ENCODE results near the gene FAM168A. TPM values are rescaled to one million over a fixed set of nuclear protein-coding genes. Genes with fewer than 3 reads are reported as not detected.
A peak's percentile ranks its signal among the peaks of the same experiment; 100 is the strongest.

FAM168A gene
- total RNA-seq, 1 experiment from 2014 or later: 30.4 TPM

DNA sequence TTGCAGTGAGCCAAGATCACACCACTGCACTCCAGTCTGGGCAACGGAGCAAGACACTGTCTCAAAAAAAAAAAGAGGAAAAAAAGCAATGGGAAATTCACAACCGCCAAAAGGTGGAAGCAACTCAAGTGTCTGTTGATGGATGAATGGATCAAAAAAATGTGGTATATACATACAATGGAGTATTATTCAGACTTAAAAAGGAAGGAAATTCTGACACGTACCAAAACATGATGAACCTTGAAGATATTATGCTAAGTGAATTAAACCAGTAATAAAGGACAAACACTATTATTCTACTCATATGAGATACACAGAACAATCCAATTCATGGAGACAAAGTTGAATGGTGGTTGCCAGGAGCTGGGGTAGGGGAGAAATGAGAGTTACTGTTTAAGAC, 40.9 kb downstream of the FAM168A start:
- DNase-seq (ENCODE audit: low read depth): no peak

GRCh38 chr11:73555615-73556014, 42.3 kb downstream of the FAM168A start:
- no peak for DNase-seq (ENCODE audit: low read depth)

DNA sequence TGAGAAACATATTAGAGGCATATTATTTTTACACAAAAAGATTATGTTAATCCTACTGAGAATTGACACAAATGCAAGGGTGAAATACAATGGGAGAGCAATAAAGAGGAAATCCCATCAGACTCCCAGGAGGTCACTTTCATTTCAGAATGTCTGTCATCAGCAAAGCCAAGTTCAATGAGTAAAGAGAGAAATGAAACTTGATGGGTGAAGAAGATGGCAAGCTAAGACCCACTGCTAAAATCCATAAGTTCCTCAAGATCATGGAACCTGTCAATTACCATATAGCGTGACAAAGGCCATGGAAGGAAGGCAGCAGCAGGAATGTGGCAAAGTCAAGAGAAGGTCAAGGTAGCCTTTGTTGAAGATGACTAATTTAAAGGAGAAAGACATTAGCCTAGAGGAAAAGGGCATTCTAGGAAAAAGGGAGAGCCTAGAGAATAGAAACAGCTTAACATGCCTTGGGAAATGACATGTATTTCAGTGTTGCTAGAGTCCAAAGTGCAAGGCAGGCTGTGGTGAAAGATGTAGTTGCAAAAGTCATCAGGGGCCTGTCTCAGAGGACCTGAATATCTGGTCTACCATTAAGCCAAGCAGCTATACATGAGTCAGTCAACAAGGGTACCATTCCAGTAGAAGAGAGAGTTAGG, 43.1 kb downstream of the FAM168A start:
- no peak for DNase-seq (ENCODE audit: low read depth)

- DNase-seq (ENCODE audit: low read depth): peak; percentile 25
Observed at GRCh38 chr11:73553266-73553665, 44.6 kb downstream of the FAM168A start.

GRCh38 chr11:73551677-73552076, 46.2 kb downstream of the FAM168A start:
- DNase-seq (ENCODE audit: low read depth): no peak

- no peak for DNase-seq (ENCODE audit: low read depth)
Observed at GRCh38 chr11:73549376-73549775, 48.5 kb downstream of the FAM168A start.

- no peak for DNase-seq (ENCODE audit: low read depth)
Observed at GRCh38 chr11:73547706-73548595, 50.0 kb downstream of the FAM168A start.

DNA sequence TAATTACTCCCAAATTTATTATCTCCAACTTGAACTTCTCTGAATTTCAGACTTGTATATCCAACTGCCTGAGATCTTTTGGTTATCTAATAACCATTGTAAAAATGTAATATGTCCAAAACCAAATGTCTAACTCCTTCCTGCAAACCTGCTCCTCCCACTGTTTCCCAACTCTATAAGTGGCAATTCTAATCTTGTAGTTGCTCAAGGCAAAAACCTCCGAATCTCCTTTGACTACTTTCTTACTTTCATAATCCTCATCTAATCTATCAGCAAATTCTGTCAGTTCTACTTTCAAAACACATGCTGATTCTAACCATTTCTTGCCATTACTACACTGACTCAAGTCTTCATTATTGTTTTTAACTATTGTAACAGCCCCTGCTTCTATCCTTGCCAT, 55.7 kb downstream of the FAM168A start:
- no peak for DNase-seq (ENCODE audit: low read depth)

- no peak for DNase-seq (ENCODE audit: low read depth)
Observed at GRCh38 chr11:73539506-73540084, 58.3 kb downstream of the FAM168A start.

GRCh38 chr11:73538381-73538872, 59.5 kb downstream of the FAM168A start:
- DNase-seq (ENCODE audit: low read depth): peak; percentile 33

- DNase-seq (ENCODE audit: low read depth): no peak
Observed at GRCh38 chr11:73537969-73538368, 59.9 kb downstream of the FAM168A start.

GRCh38 chr11:73536961-73537360, 61.0 kb downstream of the FAM168A start:
- no peak for DNase-seq (ENCODE audit: low read depth)

DNA sequence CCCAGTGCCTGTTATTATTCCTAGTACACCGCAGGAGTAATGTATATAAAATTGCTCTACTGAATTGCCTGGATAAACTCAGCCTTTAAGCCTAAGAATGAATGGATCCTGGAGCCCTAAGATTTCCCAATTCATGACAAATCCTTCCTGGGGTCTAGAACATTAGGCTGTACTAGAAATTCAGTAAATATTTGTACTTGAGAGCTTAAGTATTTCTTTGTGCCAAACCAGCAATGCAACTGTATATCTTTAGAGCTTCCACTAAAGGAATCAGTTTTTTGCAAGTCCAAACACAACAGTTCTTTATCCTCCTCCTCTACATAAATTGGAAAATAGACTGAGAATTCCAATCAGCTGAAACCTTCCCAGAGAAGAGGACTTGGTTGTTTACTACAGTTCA, 65.6 kb downstream of the FAM168A start:
- DNase-seq (ENCODE audit: low read depth): no peak

DNA sequence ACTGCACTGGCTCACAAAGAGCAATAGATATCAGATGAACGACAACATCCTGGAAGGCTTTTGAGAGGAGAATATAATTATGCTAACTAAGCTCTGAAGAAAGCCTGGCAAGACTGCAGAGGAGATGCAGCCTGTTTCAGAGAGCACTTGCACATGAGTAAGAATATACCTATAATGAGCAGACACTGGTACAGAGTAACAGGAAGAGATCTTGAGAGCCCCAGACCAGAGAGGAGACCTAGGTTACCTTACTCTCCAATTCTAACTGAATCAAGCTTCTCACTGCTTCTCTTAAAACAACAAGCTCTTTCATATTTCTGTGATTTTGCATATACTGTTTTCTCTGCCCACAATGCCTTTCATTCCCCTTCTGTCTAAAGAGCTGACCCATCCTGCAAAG, 66.5 kb downstream of the FAM168A start:
- DNase-seq (ENCODE audit: low read depth): no peak

DNA sequence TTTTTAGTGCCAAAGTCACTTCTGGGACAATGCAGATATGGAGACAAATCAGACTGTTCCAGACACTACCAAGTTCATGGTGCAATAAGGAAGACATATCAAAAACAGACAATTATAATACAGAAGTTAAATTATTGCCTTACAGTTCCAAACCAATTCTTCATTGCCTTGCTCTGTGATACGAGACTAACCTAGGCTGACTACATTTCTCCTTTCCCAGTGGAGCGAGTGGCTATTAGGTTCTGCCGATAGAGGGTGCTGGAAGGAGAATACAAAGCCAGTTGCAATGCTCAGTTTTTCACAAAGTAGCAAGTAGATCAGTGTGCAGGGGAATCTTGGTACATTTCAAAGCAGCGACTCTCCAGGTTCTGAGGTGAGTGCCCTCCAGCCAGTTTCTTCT, 67.8 kb downstream of the FAM168A start:
- no peak for DNase-seq (ENCODE audit: low read depth)

- no peak for DNase-seq (ENCODE audit: low read depth)
Observed at GRCh38 chr11:73529204-73529530, 68.7 kb downstream of the FAM168A start.

- DNase-seq (ENCODE audit: low read depth): no peak
Observed at GRCh38 chr11:73528483-73529203, 69.3 kb downstream of the FAM168A start.

DNA sequence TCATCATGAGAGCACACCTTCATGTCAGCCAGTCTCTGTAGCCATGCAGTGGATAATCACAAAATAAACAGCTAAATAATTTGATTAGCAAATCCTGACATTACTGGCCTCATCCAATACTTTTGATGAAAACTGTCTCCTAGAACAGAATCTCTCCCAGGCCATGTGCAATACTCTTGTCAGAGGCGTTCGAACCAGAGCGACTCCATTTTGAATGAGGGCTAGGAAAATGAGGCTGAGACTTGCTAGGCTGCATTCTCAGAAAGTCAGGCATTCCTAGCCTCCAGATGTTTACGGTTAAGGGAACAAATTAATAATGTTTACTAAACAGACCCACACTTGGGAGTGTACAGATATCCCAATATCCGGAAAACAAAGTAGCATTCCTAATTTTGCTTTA, 69.9 kb downstream of the FAM168A start:
- no peak for DNase-seq (ENCODE audit: low read depth)

DNA sequence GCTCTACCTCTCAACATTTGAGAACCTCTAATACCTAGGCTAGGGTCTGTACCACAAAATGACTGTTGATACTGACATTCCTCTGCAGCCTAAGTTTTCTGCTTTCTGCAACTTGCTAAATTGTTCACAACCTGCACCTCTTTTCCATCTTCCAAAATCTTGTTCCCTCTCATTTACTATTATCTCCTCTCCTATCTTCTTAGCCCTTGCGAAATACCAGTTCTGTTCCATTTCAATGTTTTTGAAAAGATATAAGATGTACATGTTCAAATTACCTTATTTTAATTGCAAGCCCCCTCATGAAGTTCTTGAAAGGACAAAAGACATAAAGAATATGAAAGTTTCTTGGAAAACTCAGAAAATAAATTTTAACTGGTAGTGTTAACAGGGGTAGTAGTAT, 72.3 kb downstream of the FAM168A start:
- DNase-seq (ENCODE audit: low read depth): no peak

- DNase-seq (ENCODE audit: low read depth): no peak
Observed at GRCh38 chr11:73524774-73525173, 73.1 kb downstream of the FAM168A start.

- peak; percentile 56 for DNase-seq (ENCODE audit: low read depth)
Observed at GRCh38 chr11:73521621-73522020, 76.3 kb downstream of the FAM168A start.

All from RPMI7951 (cell line).